T-cell (primary cell): Measurements from ENCODE around the gene CNTN6. TPM values are rescaled to one million over a fixed set of nuclear protein-coding genes. Genes with fewer than 3 reads are reported as not detected.

Experiments used
- ATAC-seq, 4 experiments: fragments of 200-7000 bp in 3 of 4; fragments of 150-1000 bp in 1 of 4; cut with Tn5 transposase; replicated peaks in 1 of 4; 1 replicate in 3 of 4; 2 replicates in 1 of 4; pipeline ENCODE4 v1.10.0; 2021; ENCODE audit warnings: moderate library complexity in 3 of 4, mild to moderate bottlenecking in 2 of 4, moderate number of reproducible peaks in 1 of 4
- CTCF ChIA-PET, 2 donors: fragments of 300-600 bp; sonication (Branson Sonifier 250); formaldehyde crosslinking; loops; one replicate each; lab custom pipeline; 2022; ENCODE audit warnings: antibody characterized with exemption in 2 of 2; lab: Charles Lee
- POLR2A ChIA-PET, 2 donors: fragments of 300-600 bp; sonication (Branson Sonifier 250); formaldehyde crosslinking; loops; one replicate each; lab custom pipeline; 2022; ENCODE audit warnings: antibody characterized with exemption in 2 of 2; lab: Charles Lee
- DNase-seq, 35 experiments: peaks; one replicate each; pipeline versions ENCODE4 v3.0.0 to v3.0.0-alpha.2; 2013 to 2023
- H3K27ac ChIP-seq: one replicate; pipeline ENCODE4 v1.5.1; 2013; ENCODE audit warnings: low read length
- H3K27me3 ChIP-seq, 2 experiments: replicated peaks in 1 of 2; 1 replicate in 1 of 2; 2 replicates in 1 of 2; pipeline versions ENCODE4 v1.6.1 to v1.7.0; 2013; ENCODE audit warnings: low read length in 1 of 2, mixed read lengths in 1 of 2; ENCODE audit not compliant: control insufficient read depth in 2 of 2, insufficient read depth in 2 of 2; ENCODE audit errors: extremely low read depth in 1 of 2
- H3K36me3 ChIP-seq, 2 donors: 1 replicate in 1 of 2; 2 replicates in 1 of 2; pipeline versions ENCODE4 v1.6.1 to v1.7.0; 2013; ENCODE audit warnings: low read length in 1 of 2; ENCODE audit not compliant: control insufficient read depth in 2 of 2, insufficient read depth in 1 of 2; ENCODE audit errors: extremely low read depth in 1 of 2
- H3K4me1 ChIP-seq, 2 experiments: 1 replicate in 1 of 2; 2 replicates in 1 of 2; pipeline versions ENCODE4 v1.6.1 to v1.7.0; 2013; ENCODE audit warnings: low read length in 2 of 2, mixed read lengths in 1 of 2; ENCODE audit not compliant: insufficient read depth in 2 of 2, control insufficient read depth in 1 of 2; ENCODE audit errors: extremely low read depth in 1 of 2
- H3K4me3 ChIP-seq, 2 donors: 1 replicate in 1 of 2; 2 replicates in 1 of 2; pipeline versions ENCODE4 v1.5.1 to v1.7.0; 2013; ENCODE audit warnings: mild to moderate bottlenecking in 2 of 2, low read length in 1 of 2, moderate library complexity in 1 of 2; ENCODE audit not compliant: control insufficient read depth in 1 of 2; ENCODE audit errors: extremely low read depth in 1 of 2
- H3K9me3 ChIP-seq: 2 replicates; pipeline ENCODE4 v1.7.0; 2013
- H3K27ac Mint-ChIP-seq, 2 donors: one replicate each; pipeline ENCODE4 v1.8.0; 2020 to 2021; ENCODE audit warnings: mild to moderate bottlenecking in 2 of 2, mixed read lengths in 2 of 2
- H3K27me3 Mint-ChIP-seq, 2 donors: one replicate each; pipeline ENCODE4 v1.8.0; 2021 to 2022; ENCODE audit warnings: mixed read lengths in 2 of 2
- H3K36me3 Mint-ChIP-seq: one replicate; pipeline ENCODE4 v1.8.0; 2021; ENCODE audit warnings: mixed read lengths
- H3K4me1 Mint-ChIP-seq, 3 donors: one replicate each; pipeline ENCODE4 v1.8.0; 2020 to 2022; ENCODE audit warnings: mixed read lengths in 3 of 3, mild to moderate bottlenecking in 1 of 3
- H3K4me3 Mint-ChIP-seq, 3 donors: one replicate each; pipeline ENCODE4 v1.8.0; 2020 to 2022; ENCODE audit warnings: mild to moderate bottlenecking in 3 of 3, mixed read lengths in 3 of 3, moderate library complexity in 3 of 3
- H3K9me3 Mint-ChIP-seq, 3 donors: one replicate each; pipeline ENCODE4 v1.8.0; 2020 to 2022; ENCODE audit warnings: mixed read lengths in 3 of 3
- WGBS: methylation state at CpG from one replicate; pipeline ENCODE4 v1.1.5; 2013; ENCODE audit warnings: missing lambda C conversion rate; ENCODE audit not compliant: insufficient coverage; 5-methylcytosine and 5-hydroxymethylcytosine counted together
- total RNA-seq, 35 experiments: library from RNA in 6 of 35; stranded (reverse) in 6 of 35; fragments of 120-200 nt in 1 of 35; gene quantifications; one replicate each; pipeline versions ENCODE4 v1.2.1 to v1.2.4 and lab custom pipeline; 2013 to 2026

The CNTN6 gene
- total RNA-seq, 5 donors from 2014 or later (not counting 1 experiment from before 2014, with no cell fraction given): not detected

GRCh38 chr3:1207904-1208303 is 115.1 kb downstream of the CNTN6 start:
- H3K27ac ChIP-seq: no peak overlapping the region
- Mint-ChIP-seq H3K4me3 (no peak overlapping the region), H3K36me3 (no peaks in the 10 kb centered on the region), H3K27ac (no peak overlapping the region), H3K4me1 (no peaks in the 10 kb centered on the region), H3K27me3 (no peaks in the 10 kb centered on the region), H3K9me3 (peaks cover 3 to 7% (median 3%) of the 10 kb centered on the region in 3 donors)
- no peaks in the 10 kb centered on the region for H3K4me1 ChIP-seq
- H3K36me3 ChIP-seq: no peaks in the 10 kb centered on the region
- 0% methylated on average over 1 of the region's 2 CpGs for WGBS
- ATAC-seq (no peak), DNase-seq (no peak)
- no peaks in the 10 kb centered on the region for H3K27me3 ChIP-seq
- ChIA-PET CTCF (no interaction called here), POLR2A (no interaction called here)
- no peaks in the 10 kb centered on the region for H3K9me3 ChIP-seq
- no peak overlapping the region for H3K4me3 ChIP-seq

- Histone ChIP-seq H3K4me3 (no peak overlapping the region), H3K9me3 (no peaks in the 10 kb centered on the region), H3K36me3 (no peaks in the 10 kb centered on the region), H3K27me3 (no peaks in the 10 kb centered on the region), H3K4me1 (no peaks in the 10 kb centered on the region), H3K27ac (no peak overlapping the region)
- ATAC-seq (no peak), DNase-seq (no peak)
- CTCF ChIA-PET: no interaction called here
- Mint-ChIP-seq H3K36me3 (no peaks in the 10 kb centered on the region), H3K9me3 (peaks cover 0 to 8% (median 8%) of the 10 kb centered on the region in 3 donors), H3K27me3 (no peaks in the 10 kb centered on the region), H3K4me3 (no peak overlapping the region), H3K27ac (no peak overlapping the region), H3K4me1 (no peaks in the 10 kb centered on the region)
- WGBS: 86% methylated on average over 1 of the region's 3 CpGs
- POLR2A ChIA-PET: no interaction called here
These were observed 122.1 kb downstream of the CNTN6 start for GRCh38 chr3:1214933-1215332.

GRCh38 chr3:1216856-1217255 is 124.0 kb downstream of the CNTN6 start:
- CTCF ChIA-PET: no interaction called here
- Mint-ChIP-seq H3K36me3 (no peaks in the 10 kb centered on the region), H3K27ac (no peak overlapping the region), H3K4me3 (no peak overlapping the region), H3K4me1 (no peaks in the 10 kb centered on the region), H3K9me3 (peaks cover 3 to 13% (median 8%) of the 10 kb centered on the region in 3 donors), H3K27me3 (no peaks in the 10 kb centered on the region)
- no CpG with 5 or more reads among the region's 1 CpG for WGBS
- Histone ChIP-seq H3K27ac (no peak overlapping the region), H3K4me1 (no peaks in the 10 kb centered on the region), H3K27me3 (no peaks in the 10 kb centered on the region), H3K9me3 (no peaks in the 10 kb centered on the region), H3K36me3 (no peaks in the 10 kb centered on the region), H3K4me3 (no peak overlapping the region)
- DNase-seq: no peak
- POLR2A ChIA-PET: no interaction called here
- ATAC-seq: no peak

GRCh38 chr3:1227111-1227510 is 134.3 kb downstream of the CNTN6 start:
- Mint-ChIP-seq H3K36me3 (no peaks in the 10 kb centered on the region), H3K4me1 (no peaks in the 10 kb centered on the region), H3K27ac (no peak overlapping the region), H3K4me3 (no peak overlapping the region), H3K9me3 (peaks cover 0 to 11% (median 5%) of the 10 kb centered on the region in 3 donors), H3K27me3 (no peaks in the 10 kb centered on the region)
- ChIA-PET POLR2A (no interaction called here), CTCF (interaction anchor here (0.5 to 0.7 kb wide), 3 partner anchors 17 to 1397 kb away, joined by 3 to 4 read pairs (median 3); no protein-coding TSS in a partner anchor)
- DNase-seq (no peak), ATAC-seq (no peak)
- no peaks in the 10 kb centered on the region for H3K27me3 ChIP-seq
- H3K9me3 ChIP-seq: no peaks in the 10 kb centered on the region
- no peaks in the 10 kb centered on the region for H3K4me1 ChIP-seq
- no CpG with 5 or more reads among the region's 3 CpGs for WGBS
- H3K4me3 ChIP-seq: no peak overlapping the region
- H3K36me3 ChIP-seq: no peaks in the 10 kb centered on the region
- no peak overlapping the region for H3K27ac ChIP-seq

- H3K27me3 Mint-ChIP-seq: no peaks in the 10 kb centered on the region
- Histone ChIP-seq H3K36me3 (no peaks in the 10 kb centered on the region), H3K4me3 (no peak overlapping the region), H3K9me3 (no peaks in the 10 kb centered on the region), H3K4me1 (no peaks in the 10 kb centered on the region), H3K27me3 (no peaks in the 10 kb centered on the region), H3K27ac (no peak overlapping the region)
- H3K4me1 Mint-ChIP-seq: no peaks in the 10 kb centered on the region
- no peak for DNase-seq
- H3K4me3 Mint-ChIP-seq: no peak overlapping the region
- no peaks in the 10 kb centered on the region for H3K36me3 Mint-ChIP-seq
- POLR2A ChIA-PET: no interaction called here
- peaks cover 0 to 11% (median 5%) of the 10 kb centered on the region in 3 donors for H3K9me3 Mint-ChIP-seq
- CTCF ChIA-PET: no interaction called here
- H3K27ac Mint-ChIP-seq: no peak overlapping the region
- WGBS: no CpG with 5 or more reads among the region's 4 CpGs
- no peak for ATAC-seq
These were observed 135.5 kb downstream of the CNTN6 start for GRCh38 chr3:1228289-1228688.

- H3K27me3 Mint-ChIP-seq: no peaks in the 10 kb centered on the region
- ATAC-seq: no peak
- H3K4me3 Mint-ChIP-seq: no peak overlapping the region
- no peaks in the 10 kb centered on the region for H3K36me3 Mint-ChIP-seq
- H3K27ac Mint-ChIP-seq: no peak overlapping the region
- Histone ChIP-seq H3K9me3 (no peaks in the 10 kb centered on the region), H3K27ac (no peak overlapping the region), H3K36me3 (no peaks in the 10 kb centered on the region), H3K4me3 (no peak overlapping the region), H3K4me1 (no peaks in the 10 kb centered on the region), H3K27me3 (peaks cover 0 to 3% of the 10 kb centered on the region in 2 experiments)
- POLR2A ChIA-PET: no interaction called here
- no peak for DNase-seq
- H3K4me1 Mint-ChIP-seq: no peaks in the 10 kb centered on the region
- CTCF ChIA-PET: no interaction called here
- peaks cover 0 to 5% (median 4%) of the 10 kb centered on the region in 3 donors for H3K9me3 Mint-ChIP-seq
- 79% methylated on average over 4 of the region's 4 CpGs for WGBS
These were observed 138.1 kb downstream of the CNTN6 start for GRCh38 chr3:1230920-1231319.

- ChIA-PET CTCF (interaction anchor here in 1 of 2 donors (0.6 kb wide), 1 partner anchor 116 kb away, joined by 3 read pairs; no protein-coding TSS in a partner anchor), POLR2A (no interaction called here)
- Histone ChIP-seq H3K27me3 (peaks cover 0 to 3% of the 10 kb centered on the region in 2 experiments), H3K27ac (no peak overlapping the region), H3K4me1 (no peaks in the 10 kb centered on the region), H3K9me3 (no peaks in the 10 kb centered on the region), H3K4me3 (no peak overlapping the region), H3K36me3 (no peaks in the 10 kb centered on the region)
- no peak overlapping the region for H3K27ac Mint-ChIP-seq
- WGBS: no CpG with 5 or more reads among the region's 3 CpGs
- no peaks in the 10 kb centered on the region for H3K36me3 Mint-ChIP-seq
- no peaks in the 10 kb centered on the region for H3K27me3 Mint-ChIP-seq
- peaks cover 0 to 10% (median 5%) of the 10 kb centered on the region in 3 donors for H3K9me3 Mint-ChIP-seq
- ATAC-seq: no peak
- no peak overlapping the region for H3K4me3 Mint-ChIP-seq
- DNase-seq: no peak
- no peaks in the 10 kb centered on the region for H3K4me1 Mint-ChIP-seq
These were observed 139.5 kb downstream of the CNTN6 start for GRCh38 chr3:1232276-1232675.
